Peyer's patch (tissue), 4 donors: ENCODE results near the gene HOXA3. TPM values are rescaled to one million over a fixed set of nuclear protein-coding genes. Genes with fewer than 3 reads are reported as not detected.

ENCODE experiments used
- DNase-seq, 3 donors: peaks; one replicate each; pipeline ENCODE4 v3.0.0-alpha.2; 2017 to 2019
- H3K27ac ChIP-seq, 4 donors: fragments of 200-600 bp; sonication (generic); one replicate each; pipeline ENCODE4 v1.5.1; 2016 to 2019
- H3K27me3 ChIP-seq, 2 donors: fragments of 200-600 bp; sonication (generic); one replicate each; pipeline ENCODE4 v1.5.1; 2019
- H3K36me3 ChIP-seq, 3 donors: fragments of 200-600 bp; sonication (generic); one replicate each; pipeline ENCODE4 v1.5.1; 2016 to 2019
- H3K4me1 ChIP-seq, 4 donors: fragments of 200-600 bp; sonication (generic); one replicate each; pipeline ENCODE4 v1.5.1; 2016 to 2019
- H3K4me3 ChIP-seq, 4 donors: fragments of 200-600 bp; sonication (generic); 1 replicate in 3 of 4; 2 replicates in 1 of 4; pipeline ENCODE4 v1.5.1; 2016 to 2019; ENCODE audit warnings: mild to moderate bottlenecking in 1 of 4
- H3K9me3 ChIP-seq, 4 donors: fragments of 200-600 bp; sonication (generic); one replicate each; pipeline ENCODE4 v1.5.1; 2016 to 2019; ENCODE audit warnings: mild to moderate bottlenecking in 1 of 4
- CTCF ChIP-seq, 6 experiments: fragments of 450-650 bp in 4 of 6; fragments of 200-600 bp in 2 of 6; sonication (generic) in 1 of 6; IDR thresholded peaks; one replicate each; pipeline ENCODE4 v1.5.1; 2017 to 2019; ENCODE audit warnings: antibody characterized with exemption in 6 of 6, mild to moderate bottlenecking in 3 of 6, moderate library complexity in 1 of 6
- POLR2A ChIP-seq, 2 donors: fragments of 450-650 bp; IDR thresholded peaks; one replicate each; pipeline ENCODE4 v1.5.1; 2017; ENCODE audit warnings: antibody characterized with exemption in 2 of 2, mild to moderate bottlenecking in 2 of 2, moderate library complexity in 2 of 2
- small RNA-seq, 2 donors: library from RNA; depleted of rRNA; stranded (forward); fragments of <200 nt; gene quantifications; one replicate each; pipeline ENCODE3, GENCODE V24; 2016
- total RNA-seq, 4 donors: library from RNA; depleted of rRNA; stranded (reverse); fragments of >200 nt; gene quantifications; one replicate each; pipeline ENCODE4 v1.1.0, GENCODE V29; 2016

HOXA3 gene
- total RNA-seq, 4 donors from 2014 or later = 6.7 to 21.2 (median 13.9) TPM

- Histone ChIP-seq H3K4me3 (no peak overlapping the region), H3K27me3 (no peaks in the 10 kb centered on the region)
- no peak for DNase-seq
These were observed 86.2 kb downstream of the HOXA3 start for GRCh38 chr7:27066148-27066547.

GRCh38 chr7:27065709-27066108 lies 86.7 kb downstream of the HOXA3 start:
- TF ChIP-seq CTCF (IDR thresholded peaks at IDR 0.05) (no peak), POLR2A (IDR thresholded peaks at IDR 0.05) (no peak)
- no peak overlapping the region for H3K27ac ChIP-seq
- H3K4me3 ChIP-seq = no peak overlapping the region
- DNase-seq = no peak
- H3K36me3 ChIP-seq = no peaks in the 10 kb centered on the region
- no peaks in the 10 kb centered on the region for H3K27me3 ChIP-seq
- H3K9me3 ChIP-seq = no peaks in the 10 kb centered on the region
- H3K4me1 ChIP-seq = no peaks in the 10 kb centered on the region

More at GRCh38 chr7:27066148-27066547, 86.2 kb downstream of the HOXA3 start:
- no peak for TF ChIP-seq CTCF (IDR thresholded peaks at IDR 0.05)
- H3K4me1 ChIP-seq = no peaks in the 10 kb centered on the region
- no peak overlapping the region for H3K27ac ChIP-seq
- no peaks in the 10 kb centered on the region for H3K36me3 ChIP-seq
- H3K9me3 ChIP-seq = no peaks in the 10 kb centered on the region

GRCh38 chr7:27064661-27065060 lies 87.7 kb downstream of the HOXA3 start:
- Histone ChIP-seq H3K9me3 (no peaks in the 10 kb centered on the region), H3K27ac (no peak overlapping the region), H3K27me3 (no peaks in the 10 kb centered on the region), H3K36me3 (no peaks in the 10 kb centered on the region), H3K4me1 (no peaks in the 10 kb centered on the region), H3K4me3 (no peak overlapping the region)
- TF ChIP-seq POLR2A (IDR thresholded peaks at IDR 0.05) (no peak), CTCF (IDR thresholded peaks at IDR 0.05) (no peak)
- no peak for DNase-seq

GRCh38 chr7:27064159-27064558 lies 88.2 kb downstream of the HOXA3 start:
- TF ChIP-seq POLR2A (IDR thresholded peaks at IDR 0.05) = no peak
- TF ChIP-seq CTCF (IDR thresholded peaks at IDR 0.05) = no peak
- Histone ChIP-seq H3K4me1 (no peaks in the 10 kb centered on the region), H3K27ac (no peak overlapping the region), H3K9me3 (no peaks in the 10 kb centered on the region), H3K27me3 (no peaks in the 10 kb centered on the region), H3K36me3 (no peaks in the 10 kb centered on the region), H3K4me3 (no peak overlapping the region)
- no peak for DNase-seq

- TF ChIP-seq CTCF (IDR thresholded peaks at IDR 0.05) (no peak), POLR2A (IDR thresholded peaks at IDR 0.05) (no peak)
- Histone ChIP-seq H3K4me1 (no peaks in the 10 kb centered on the region), H3K4me3 (no peak overlapping the region), H3K9me3 (no peaks in the 10 kb centered on the region), H3K36me3 (no peaks in the 10 kb centered on the region), H3K27me3 (no peaks in the 10 kb centered on the region), H3K27ac (no peak overlapping the region)
- DNase-seq = no peak
These were observed 89.4 kb downstream of the HOXA3 start for GRCh38 chr7:27062946-27063345.

Small RNA genes within 50 kb of the gene (small RNA-seq; reads per million reads assigned to genes)
- gene AC004080.5 (0 reads per million in 2 donors), gene RF01977 (0 reads per million in 2 donors), gene RF02140 (0 reads per million in 2 donors), gene RF02141 (0 reads per million in 2 donors)

Other genes starting within 250 kb of the HOXA3 start
- 1 to 10 TPM; 1.7 to 5.3 (median 1.9) TPM for gene HOXA1, start 56.6 kb downstream of the HOXA3 start, total RNA-seq
- 10 to 100 TPM in 1 of 4 donors, 1 to 10 TPM in 3; 4.7 to 24.8 (median 8.9) TPM for gene HOXA2, start 49.9 kb downstream of the HOXA3 start, total RNA-seq
- gene HOXA4, start 21.8 kb downstream of the HOXA3 start, total RNA-seq = 10 to 100 TPM in 1 of 4 donors, 1 to 10 TPM in 3; 2.6 to 11.5 (median 5.9) TPM
- 10 to 100 TPM in 3 of 4 donors, 1 to 10 TPM in 1; 8.3 to 24.3 (median 20.1) TPM for gene HOXA5, start 8.9 kb downstream of the HOXA3 start, total RNA-seq
- 10 to 100 TPM; 18.7 to 45.0 (median 30.7) TPM for gene HOXA6, start 4.8 kb downstream of the HOXA3 start, total RNA-seq
- 10 to 100 TPM in 1 of 4 donors, 1 to 10 TPM in 3; 3.3 to 11.8 (median 5.7) TPM for gene HOXA7, start 4.1 kb upstream of the HOXA3 start, total RNA-seq
- 10 to 100 TPM; 25.7 to 71.2 (median 46.1) TPM for gene HOXA9, start 13.0 kb upstream of the HOXA3 start, total RNA-seq
- 10 to 100 TPM; 15.7 to 28.4 (median 19.8) TPM for gene HOXA10, start 21.7 kb upstream of the HOXA3 start, total RNA-seq
- not detected for gene HOXA11, start 32.6 kb upstream of the HOXA3 start, total RNA-seq
- gene HOXA13, start 47.5 kb upstream of the HOXA3 start, total RNA-seq = not detected
- gene EVX1, start 90.2 kb upstream of the HOXA3 start, total RNA-seq = not detected